ENCODE results near the gene AGPAT3. TPM values are rescaled to one million over a fixed set of nuclear protein-coding genes. Genes with fewer than 3 reads are reported as not detected.

AGPAT3 gene
- total RNA-seq, 1 donor from 2014 or later: 51.5 TPM

DNA sequence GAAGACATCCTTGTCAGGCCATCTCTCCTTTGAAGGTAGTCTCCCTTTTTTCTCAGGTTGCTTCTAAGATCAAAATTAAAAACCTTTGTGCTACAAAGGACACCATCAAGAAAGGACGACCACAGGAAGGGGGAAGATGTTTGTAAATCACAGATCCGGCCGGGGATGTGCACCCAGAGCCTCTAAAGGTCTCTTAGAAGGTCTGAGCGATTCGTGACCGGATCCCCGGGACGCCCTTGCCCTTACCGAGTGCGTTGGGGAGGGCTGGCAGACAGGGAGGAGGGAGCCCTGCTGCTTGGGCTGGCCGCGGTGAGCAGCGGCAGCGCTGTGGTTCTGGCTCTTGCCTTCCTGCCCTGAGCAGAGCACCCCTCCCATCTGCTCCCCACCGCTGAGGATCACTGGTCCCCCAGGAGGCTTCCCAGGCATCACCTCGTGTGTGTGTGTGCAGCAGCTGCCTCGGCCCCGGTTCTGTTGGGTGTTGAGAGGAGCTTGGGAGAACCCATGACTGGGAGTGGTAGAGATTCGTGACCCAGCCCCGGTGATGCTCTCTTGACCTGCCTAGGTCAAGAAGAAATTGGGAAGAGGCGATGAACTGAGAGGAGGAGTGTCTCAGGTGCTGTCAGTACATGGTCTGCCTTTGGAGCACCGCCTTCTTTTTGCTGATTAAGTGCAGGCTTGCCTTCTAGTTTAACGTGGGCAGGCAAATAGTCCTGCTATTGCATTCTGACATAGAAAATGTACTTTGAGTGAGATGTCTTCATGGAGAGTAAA is 34.5 kb downstream of the AGPAT3 start:
- intact Hi-C loops (cut with DNase I): loop anchor here (5.0 kb wide), 1 partner anchor 32 kb away; the partner anchor contains the start of gene AGPAT3
- DNase-seq (ENCODE audit: low spot score): no peak

DNA sequence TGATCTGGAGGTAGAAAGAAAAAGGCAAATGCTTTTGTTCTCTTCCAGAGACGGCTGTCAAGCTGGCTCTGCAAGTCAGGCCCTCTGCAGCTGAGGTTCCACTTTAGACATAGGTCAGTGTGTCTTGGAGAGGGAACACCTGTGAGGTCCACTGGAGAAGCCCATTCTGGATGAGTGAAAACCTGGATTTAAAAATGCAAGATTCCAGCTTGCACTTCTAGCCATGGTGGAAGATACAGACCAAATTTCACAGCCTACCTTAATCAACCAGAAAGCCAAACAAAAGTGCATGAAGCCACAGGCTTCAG is 35.0 kb downstream of the AGPAT3 start:
- intact Hi-C loops (cut with DNase I): loop anchor here (5.0 kb wide), 1 partner anchor 33 kb away; the partner anchor contains the start of gene AGPAT3
- DNase-seq (ENCODE audit: low spot score): no peak

DNA sequence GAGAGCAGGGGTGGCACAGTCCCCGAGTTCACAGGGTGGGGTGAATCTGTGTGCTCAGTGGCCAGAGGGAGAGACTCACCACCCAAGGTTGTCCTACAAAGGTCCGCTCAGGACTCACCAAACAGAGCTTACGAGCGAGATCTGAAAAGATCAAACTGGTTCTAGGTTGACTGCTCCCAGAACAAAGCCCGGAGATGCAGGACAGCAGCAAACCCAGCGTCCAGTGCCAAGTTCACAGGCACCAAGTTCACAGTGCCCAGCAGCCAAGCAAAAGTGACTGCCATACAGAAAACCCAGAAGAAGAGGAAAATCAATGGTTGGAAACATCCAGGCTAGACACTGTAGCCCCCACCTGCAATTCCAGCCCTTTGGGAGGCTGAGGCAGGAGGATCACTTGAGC is 35.7 kb downstream of the AGPAT3 start:
- DNase-seq (ENCODE audit: low spot score): no peak

DNA sequence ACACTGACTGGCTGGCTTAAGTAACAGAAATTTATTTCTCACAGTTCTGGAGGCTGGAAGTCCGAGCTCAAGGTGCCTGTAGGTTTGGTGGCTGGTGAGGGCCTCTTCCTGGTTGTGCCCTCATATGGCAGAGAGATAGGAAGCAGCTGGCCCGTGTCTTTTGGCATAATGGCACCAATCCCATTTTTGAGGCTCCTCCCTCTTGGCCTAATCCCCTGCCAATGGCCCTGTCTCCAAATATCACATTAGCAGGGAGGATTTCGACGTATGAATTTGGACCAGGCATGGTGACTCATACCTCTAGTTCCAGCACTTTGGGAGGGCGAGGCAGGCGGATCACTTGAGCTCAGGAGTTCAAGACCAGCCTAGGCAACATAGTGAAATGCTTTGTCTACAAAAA is 37.4 kb downstream of the AGPAT3 start:
- intact Hi-C loops (cut with DNase I): loop anchor here (5.0 kb wide), 1 partner anchor 35 kb away; the partner anchor contains the start of gene AGPAT3
- DNase-seq (ENCODE audit: low spot score): no peak

More for the DNA sequence above, 35.7 kb downstream of the AGPAT3 start:
- intact Hi-C loops (cut with DNase I): loop anchor here (5.0 kb wide), 1 partner anchor 33 kb away; the partner anchor contains the start of gene AGPAT3

DNA sequence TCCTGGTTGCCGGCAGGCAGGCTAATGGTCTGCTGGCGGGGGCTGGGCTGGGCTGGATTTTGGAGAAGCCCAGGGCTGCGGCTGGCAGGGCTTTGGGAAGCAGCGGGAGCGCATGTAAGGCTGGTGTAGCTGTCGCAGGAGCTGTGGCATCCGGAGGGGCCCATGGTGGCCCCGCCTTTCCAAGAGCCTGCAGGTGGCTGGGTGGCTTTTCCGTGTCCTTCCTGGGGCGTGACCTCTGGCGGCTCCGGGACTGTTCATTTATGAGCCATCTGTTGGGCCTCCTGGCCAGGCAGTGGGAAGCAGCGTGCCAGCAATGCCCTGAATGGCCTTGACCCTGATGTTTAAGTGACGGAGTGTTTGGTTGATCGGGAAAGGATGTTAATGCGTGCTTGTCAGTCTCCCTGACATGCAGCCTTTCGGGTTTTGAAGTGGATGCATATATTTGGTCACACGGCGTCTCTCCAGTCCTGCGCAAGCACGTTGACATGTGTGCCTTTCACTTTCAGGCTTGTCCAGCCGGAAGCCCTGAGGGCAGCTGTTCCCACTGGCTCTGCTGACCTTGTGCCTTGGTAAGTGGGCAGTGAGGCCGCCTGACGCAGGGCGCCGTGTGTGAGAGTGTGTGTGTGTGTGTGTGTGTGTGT is 38.5 kb downstream of the AGPAT3 start:
- intact Hi-C loops (cut with DNase I): loop anchor here (5.0 kb wide), 1 partner anchor 36 kb away; the partner anchor contains the start of gene AGPAT3
- no peak for DNase-seq (ENCODE audit: low spot score)

DNA sequence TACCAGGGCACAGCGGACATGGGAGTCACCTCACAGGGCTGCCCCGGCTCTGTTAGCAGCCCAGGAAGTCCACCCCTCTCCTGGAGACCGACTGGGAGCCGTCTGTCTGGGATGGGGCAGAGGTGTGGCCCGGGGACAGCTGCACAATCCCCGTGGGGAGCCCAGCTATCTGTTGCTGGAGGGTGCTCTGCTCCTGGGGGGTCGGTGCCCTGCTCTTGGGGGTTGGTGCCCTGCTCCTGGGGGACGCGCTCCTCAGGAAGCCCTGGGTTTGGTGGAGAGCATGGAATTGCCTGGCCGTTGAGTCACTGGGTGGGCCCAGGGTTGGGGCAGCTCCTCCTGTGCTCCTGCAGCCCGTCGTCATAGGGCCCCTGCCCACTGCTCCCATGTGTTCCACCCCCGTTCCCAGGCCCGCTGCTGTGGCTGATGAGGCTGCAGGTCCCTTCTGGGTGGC is 39.3 kb downstream of the AGPAT3 start:
- intact Hi-C loops (cut with DNase I): loop anchor here (5.0 kb wide), 1 partner anchor 37 kb away; the partner anchor contains the start of gene AGPAT3
- no peak for DNase-seq (ENCODE audit: low spot score)

DNA sequence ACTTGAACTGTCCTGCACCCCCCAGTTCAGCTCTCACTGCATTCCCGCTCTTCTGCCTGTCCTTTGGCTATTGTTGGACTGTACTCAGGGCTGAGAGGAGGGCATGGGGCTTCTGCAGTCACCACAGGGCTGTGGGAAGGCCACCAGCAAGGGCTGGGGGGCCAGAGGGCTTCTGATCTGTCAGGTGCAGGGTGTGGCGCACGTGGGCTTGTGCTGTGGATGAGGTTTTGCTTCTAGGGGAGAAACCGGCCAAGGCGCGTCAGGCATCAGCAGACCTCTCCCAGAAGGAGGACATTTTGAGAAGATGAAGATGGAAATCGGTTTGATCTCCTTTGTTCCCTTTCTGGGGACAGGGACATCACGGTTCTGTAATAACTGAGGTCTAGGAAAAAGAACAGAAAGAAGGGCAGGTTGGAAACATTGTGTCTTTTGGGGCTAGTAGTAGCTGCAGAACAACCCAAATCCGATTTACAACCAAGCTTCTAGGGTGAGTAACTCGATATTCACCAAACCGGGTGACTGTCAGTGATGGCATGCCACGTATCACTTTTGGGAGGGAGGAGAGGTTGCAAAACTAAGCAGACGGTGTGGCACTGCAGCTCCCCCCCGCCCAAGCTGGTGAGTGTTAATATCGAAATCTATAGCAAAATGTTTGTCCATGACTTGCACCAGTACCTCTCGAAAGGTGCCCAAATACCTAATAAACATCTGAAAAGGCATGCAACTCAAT is 40.9 kb downstream of the AGPAT3 start:
- no peak for DNase-seq (ENCODE audit: low spot score)
- intact Hi-C loops (cut with DNase I): no loop called here

DNA sequence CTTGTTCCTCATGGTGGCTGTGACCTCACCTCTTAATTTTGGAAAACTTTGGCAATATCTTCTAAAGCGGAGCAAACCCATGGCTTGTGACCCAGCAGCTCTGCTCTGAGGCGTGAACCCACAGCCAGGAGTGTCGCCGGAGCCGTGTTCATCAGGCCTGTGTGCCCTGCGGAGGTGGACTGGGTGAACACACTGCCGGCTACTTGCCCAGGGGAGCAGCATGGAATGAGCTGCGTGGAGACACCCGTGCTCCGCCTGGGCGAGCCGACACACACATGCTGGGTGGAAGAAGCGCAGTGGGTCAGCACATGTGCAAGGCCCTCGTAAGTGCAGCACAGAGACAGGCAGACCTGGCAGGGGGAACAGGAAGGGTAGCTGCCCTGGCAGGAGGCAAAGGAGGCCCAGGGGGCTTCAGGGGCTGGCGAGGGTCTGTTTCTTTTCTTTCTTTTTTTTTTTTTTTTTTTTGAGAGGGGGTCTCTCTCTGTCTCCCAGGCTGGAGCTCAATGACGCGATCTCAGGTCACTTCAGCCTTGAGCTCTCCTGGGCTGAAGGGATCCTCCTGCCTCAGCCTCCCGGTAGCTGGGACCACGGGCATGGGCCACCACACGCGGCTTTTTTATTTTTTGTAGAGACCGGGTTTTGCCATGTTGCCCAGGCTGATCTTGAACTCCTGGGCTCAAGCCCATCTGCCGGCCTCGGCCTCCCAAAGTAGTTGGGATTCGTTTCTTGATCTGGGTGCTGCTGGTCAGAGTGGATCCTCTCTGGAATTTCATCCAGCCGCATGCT is 41.8 kb downstream of the AGPAT3 start:
- intact Hi-C loops (cut with DNase I): no loop called here
- DNase-seq (ENCODE audit: low spot score): no peak

DNA sequence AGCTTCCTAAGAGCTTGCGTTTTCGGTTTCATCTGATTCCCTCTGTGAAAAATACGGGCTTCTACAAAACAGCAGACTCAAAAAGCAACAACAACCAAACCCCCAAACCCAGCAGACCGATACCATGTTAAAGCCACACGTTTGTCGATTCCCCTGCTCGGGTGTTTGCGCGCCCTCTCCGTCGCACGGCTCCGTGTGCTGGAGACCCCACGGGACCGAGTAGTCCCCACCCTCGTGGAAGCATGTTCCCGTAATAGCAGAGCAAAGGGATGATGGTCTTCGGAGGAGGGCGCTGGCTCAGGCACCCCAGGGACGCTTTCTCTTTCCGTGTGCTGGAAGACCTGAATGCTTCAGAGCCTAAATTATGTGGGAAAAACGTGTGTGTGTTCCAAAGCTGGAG is 42.7 kb downstream of the AGPAT3 start:
- no peak for DNase-seq (ENCODE audit: low spot score)
- intact Hi-C loops (cut with DNase I): no loop called here

DNA sequence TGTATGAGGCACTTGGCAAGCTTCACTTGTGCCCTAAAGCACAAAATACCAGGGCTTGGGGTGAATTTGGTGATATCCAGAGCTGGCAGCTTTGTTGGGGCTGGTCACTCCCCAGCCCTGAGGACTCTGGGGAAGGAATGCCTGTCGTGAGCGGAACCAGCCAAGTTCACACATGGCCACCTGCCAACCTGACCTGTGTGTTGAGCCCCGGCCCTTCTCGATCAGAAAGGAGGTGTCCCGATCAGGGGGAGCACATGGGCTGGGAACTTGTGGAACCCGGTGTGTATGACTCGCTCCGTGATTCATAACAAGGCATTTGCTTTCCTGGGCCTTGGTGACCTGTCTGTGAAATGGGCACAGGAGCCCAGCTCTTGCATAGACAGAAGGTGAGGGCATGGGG is 43.1 kb downstream of the AGPAT3 start:
- no peak for DNase-seq (ENCODE audit: low spot score)
- intact Hi-C loops (cut with DNase I): no loop called here

DNA sequence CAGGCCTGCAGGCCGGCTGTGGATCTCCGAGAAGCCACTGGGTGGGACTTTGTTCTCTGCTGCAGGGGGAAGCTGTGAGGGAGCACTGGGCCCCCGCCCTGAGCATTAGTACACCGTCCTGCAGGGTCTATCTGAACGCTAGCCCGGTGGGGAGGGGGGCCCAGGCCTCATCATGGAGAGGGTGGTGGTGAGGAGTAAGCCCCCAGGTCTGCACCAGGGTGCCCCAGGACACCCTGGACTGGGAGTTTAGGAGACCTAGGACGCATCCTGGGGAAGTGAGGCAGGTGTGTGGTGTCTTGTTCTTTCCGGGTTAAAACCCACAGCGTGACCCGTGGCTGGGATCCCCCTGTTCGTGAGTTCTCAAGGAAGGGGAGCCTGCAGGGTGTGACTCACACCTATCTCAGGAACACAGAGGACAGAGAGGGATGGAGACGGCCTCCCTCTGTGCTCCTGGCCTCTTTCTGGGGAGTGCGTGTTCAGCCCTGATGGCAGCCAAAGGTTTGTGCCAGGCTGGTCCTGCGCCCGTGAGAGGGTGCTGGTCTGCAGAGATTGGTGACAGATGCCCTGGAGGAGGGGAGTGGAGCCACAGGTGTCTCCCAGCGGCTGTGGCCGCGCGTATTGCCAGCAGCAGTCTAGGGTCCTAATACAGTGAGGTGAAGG is 44.8 kb downstream of the AGPAT3 start:
- intact Hi-C loops (cut with DNase I): no loop called here

DNA sequence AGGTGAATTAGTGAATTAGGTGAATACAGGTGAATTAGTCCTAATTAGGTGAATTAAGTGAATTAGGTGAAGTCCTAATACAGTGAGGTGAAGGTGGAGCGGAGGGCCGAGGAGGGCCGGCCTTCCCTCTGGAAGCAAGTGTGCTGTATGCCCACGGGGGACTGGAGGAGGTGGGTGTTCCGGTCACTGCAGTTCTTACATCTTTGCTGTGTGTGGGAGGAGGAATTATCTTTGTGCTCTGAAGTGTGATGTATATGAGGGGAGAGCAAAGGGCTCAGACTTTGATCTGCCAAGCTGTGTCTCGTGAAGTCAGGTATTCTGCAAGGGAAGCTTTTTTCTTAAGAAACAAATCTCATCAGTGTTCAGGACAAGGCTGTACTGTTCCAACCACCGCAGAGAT is 45.4 kb downstream of the AGPAT3 start:
- intact Hi-C loops (cut with DNase I): no loop called here
- DNase-seq (ENCODE audit: low spot score): no peak

More for the DNA sequence above, 44.8 kb downstream of the AGPAT3 start:
- no peak for DNase-seq (ENCODE audit: low spot score)

DNA sequence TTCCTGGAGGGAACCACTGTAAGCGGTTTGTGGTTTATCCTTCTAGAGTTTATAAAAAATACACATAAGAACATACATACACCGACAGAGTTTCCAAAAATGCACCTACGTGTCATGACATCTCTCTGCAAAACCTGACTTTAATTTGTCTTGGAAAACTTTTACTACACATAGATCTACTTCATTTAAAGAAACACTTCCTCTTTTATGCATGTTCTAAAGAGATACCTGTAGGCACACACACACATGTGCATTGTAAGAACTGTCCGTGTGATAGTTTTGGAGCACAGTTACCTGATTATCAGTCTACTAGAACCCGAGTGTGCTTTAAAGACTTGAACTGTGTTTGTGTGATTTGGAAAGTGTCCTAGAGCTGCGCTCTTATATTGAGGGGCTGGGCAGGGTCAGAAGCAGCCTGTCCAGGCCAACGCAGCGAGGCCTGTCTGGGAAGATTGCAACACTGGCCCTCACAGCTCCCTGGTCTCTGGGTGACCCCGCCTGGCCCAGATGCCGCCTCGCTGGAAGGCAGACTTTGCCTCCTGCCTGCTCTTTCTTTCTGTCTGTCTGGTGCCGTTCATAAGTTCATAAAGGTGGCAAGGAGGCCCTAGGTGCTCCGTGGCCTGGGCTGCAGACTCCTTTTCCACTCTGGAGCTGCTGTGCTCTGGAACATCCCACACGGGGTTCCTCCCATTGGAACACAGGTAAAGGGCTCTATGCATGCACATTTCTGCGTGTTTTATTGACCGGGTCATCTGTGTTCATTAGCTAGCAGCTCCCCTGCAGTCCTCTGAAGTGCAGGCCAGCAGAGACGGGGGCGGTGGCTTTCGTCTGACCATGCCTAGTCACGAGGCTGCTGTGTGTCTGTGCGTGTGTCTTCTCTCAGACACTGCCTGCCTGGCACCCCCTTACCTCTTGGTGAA is 46.3 kb downstream of the AGPAT3 start:
- intact Hi-C loops (cut with DNase I): no loop called here
- no peak for DNase-seq (ENCODE audit: low spot score)

DNA sequence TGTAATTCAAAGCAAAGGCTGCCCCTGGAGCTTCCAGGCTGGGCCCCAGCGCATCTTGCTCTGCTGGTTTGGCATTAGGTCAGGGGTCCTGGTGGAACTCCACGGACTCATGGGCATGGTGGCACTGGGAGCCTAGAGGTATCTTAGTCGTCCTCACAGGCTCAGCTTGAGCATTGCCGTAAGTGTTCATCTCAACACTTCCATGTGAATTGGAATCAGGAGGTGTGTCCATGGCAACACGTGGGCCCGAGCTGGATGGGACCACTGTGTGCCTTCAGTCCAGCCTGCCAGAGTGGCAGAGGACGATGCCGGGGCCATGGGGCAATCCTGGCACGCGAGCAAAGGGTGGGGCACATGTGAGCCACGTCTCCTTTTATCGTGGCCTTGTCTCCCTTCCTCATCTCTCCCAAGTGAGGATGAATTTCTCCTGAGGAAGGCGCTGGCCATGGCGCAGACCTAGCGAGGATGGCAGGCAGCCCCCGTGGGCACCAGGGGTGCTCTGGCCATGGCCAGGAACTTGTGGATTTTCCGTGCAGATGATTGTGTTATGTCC is 47.0 kb downstream of the AGPAT3 start:
- peak; percentile 33 for DNase-seq (ENCODE audit: low spot score)
- intact Hi-C loops (cut with DNase I): no loop called here

DNA sequence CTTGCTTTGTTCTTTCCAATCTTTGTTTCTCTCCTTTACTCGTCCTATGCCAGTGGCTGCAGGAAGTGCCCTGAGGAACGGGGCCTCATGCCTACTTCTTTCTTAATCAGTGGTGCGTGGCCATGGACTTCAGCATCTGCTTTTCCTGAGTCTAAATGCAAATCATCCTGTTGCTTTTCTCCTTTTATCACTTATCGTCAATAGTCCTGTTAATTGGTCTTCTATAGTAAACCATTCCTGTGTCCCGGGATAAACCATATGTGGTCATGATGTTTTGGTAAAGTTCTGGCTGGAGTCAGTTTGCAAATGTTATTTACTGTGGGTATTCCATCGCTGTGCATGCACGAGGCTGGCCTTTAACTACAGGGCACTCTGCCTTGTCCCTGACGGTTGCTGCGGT is 47.5 kb downstream of the AGPAT3 start:
- intact Hi-C loops (cut with DNase I): no loop called here
- peak; percentile 19 for DNase-seq (ENCODE audit: low spot score)

DNA sequence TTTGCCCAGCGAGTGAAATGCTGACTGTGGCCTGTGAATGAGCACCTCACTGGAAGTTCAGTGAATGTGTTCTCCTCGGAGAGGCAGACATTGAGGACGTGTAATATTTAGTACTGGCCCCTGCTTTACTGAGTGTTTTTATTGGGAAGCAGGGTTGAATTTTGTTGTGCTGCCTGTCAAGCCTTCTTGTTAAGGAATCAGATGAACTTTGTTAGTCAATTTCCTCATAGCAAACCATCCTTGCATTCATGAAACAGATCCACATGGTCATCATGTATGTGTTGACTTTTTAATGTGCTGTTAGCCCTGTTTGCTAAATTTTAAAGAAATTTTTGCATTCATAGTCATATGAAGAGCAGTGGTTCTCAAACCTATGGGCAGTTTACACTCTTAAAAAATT is 47.9 kb downstream of the AGPAT3 start:
- intact Hi-C loops (cut with DNase I): no loop called here
- no peak for DNase-seq (ENCODE audit: low spot score)

DNA sequence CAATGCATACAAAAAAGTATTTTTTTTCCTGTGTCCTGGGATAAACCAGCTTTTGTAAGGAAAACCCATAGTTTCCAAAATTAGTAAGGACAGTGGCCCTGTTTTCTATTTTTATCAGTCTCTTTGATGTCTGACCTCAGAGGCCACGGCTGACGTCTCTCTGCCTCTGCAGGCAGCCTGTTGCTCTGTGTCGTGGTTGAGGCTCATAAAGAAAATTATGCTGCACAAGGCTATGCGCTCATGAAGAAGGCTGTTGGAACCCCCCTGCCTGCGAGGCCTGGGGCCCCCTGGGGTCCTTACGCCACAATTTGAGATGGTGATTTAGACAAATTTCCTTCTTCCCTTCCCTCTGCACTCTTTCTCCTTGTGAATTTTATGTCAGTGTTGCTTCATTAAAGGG is 48.9 kb downstream of the AGPAT3 start:
- peak; percentile 77 for DNase-seq (ENCODE audit: low spot score)
- intact Hi-C loops (cut with DNase I): no loop called here

DNA sequence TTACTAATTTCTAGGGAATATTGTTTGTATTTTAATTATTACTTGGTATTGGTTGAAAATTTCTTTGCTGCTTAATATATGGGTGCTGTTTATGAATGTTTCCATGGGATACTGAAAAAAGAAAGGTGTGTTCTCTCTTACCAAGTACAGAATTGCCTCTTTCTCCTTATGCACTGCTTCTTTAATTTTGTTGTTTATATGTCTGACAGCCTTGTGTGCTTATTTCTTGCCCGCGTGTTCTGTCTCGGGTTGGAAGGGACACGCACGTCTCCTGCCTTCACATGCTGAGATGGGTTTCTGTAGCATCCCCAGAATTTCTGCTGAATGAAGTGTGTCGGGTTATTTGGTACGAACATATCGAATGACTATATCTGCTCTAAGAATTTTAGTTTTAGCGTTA is 51.1 kb downstream of the AGPAT3 start:
- intact Hi-C loops (cut with DNase I): no loop called here
- DNase-seq (ENCODE audit: low spot score): peak; percentile 9
